Measurements from ENCODE around the gene RPS29.

The RPS29 gene

GRCh38 chr14:49549446-49549845, 36.7 kb downstream of the RPS29 start:
- DNase-seq, result no peak

DNA sequence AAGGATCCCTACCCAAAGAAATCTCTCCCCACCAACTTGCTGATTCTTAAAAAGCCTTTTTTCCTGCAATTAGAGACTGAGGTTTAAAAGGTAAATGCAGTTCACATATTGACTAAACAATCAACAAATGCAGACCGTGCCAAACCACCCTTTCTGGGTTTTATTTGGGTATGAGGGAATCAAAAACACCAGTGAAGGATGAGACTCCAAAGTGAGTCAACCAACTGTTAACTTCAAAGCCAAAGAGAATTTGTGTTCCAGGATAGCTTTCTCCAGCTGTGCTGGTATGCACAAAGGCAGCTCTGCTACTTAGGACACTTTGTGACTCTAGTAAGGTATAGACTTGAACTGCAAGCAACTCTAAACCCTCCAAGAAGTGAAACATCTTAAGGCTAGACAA, 39.4 kb downstream of the RPS29 start:
- DNase-seq, result no peak

DNA sequence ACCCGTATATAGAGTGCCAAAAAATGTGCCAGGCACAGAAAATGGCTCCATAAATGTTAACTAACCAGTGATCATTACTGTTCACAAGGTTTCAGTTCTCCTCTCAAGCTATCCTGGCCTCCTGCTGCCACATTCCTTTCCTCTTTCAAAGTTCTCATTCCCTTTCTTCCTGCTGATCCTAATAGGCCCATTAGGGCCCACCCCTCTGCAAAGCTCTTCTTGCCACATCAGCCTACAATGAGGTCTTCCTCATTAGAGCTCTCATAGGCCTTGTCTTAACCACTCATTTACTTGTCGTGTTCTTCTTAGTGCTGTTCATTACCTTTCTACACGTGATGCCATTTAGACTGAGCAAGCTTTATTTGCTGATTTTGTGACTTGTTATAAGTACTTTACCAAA, 40.5 kb downstream of the RPS29 start:
- no peak for DNase-seq

GRCh38 chr14:49545071-49545470, 41.1 kb downstream of the RPS29 start:
- no peak for DNase-seq

- DNase-seq, result no peak
These were observed 45.1 kb downstream of the RPS29 start for GRCh38 chr14:49541049-49541448.

GRCh38 chr14:49538852-49539251, 47.3 kb downstream of the RPS29 start:
- no peak for DNase-seq
